ENCODE measurements around the gene GABRG3. TPM values are rescaled to one million over a fixed set of nuclear protein-coding genes. Genes with fewer than 3 reads are reported as not detected.

The GABRG3 gene
- total and polyA plus RNA-seq, 2 donors from 2014 or later: not detected

DNA sequence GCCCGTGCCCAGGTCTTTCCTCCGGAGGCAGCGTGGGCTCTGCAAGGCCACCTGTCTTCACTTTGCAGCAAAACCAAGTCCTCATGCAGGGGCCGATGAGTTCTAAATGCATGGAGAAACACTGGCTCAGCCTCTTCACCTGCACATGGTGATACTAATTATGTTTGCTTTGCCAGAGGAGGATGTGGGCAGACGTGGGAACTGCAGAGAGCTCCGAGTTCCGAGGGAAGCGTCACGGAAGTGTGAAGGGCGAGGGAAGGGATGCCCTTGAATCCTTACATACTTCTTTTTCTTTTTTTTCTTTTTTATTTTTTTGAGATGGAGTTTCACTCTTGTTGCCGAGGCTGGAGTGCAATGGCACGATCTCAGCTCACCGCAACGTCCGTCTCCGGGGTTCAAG lies 74.8 kb downstream of the GABRG3 start:
- TF ChIP-seq, protein P1, sequence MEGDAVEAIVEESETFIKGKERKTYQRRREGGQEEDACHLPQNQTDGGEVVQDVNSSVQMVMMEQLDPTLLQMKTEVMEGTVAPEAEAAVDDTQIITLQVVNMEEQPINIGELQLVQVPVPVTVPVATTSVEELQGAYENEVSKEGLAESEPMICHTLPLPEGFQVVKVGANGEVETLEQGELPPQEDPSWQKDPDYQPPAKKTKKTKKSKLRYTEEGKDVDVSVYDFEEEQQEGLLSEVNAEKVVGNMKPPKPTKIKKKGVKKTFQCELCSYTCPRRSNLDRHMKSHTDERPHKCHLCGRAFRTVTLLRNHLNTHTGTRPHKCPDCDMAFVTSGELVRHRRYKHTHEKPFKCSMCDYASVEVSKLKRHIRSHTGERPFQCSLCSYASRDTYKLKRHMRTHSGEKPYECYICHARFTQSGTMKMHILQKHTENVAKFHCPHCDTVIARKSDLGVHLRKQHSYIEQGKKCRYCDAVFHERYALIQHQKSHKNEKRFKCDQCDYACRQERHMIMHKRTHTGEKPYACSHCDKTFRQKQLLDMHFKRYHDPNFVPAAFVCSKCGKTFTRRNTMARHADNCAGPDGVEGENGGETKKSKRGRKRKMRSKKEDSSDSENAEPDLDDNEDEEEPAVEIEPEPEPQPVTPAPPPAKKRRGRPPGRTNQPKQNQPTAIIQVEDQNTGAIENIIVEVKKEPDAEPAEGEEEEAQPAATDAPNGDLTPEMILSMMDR (IDR thresholded peaks at IDR 0.05; ENCODE audit: borderline replicate concordance, extremely low read depth, insufficient read depth): no peak
- intact Hi-C loops (cut with DNase I): no loop called here

DNA sequence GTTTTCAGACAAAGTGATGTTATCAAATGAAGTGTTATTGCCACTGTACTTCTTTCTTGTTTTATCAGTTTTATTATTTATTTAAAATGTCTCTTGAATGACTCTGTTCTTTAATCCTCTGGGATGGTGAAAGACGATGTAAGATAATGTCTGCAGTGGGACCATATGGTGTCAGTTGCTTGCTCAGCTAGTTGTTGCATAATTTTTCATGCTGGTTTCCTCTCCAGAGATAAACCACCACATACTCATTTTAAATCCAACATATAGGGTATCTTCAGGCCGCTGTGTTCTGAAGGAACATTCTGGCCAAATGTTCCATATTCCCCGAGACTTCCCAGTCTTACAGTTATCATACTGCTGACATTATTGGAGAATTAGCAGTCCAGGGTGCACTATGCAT lies 75.9 kb downstream of the GABRG3 start:
- FAIRE-seq (no peak), DNase-seq (no peak)
- Histone ChIP-seq H3K27me3 (ENCODE audit: control insufficient read depth, insufficient read depth, low read length) (no peaks in the 10 kb centered on the region), H3K4me1 (ENCODE audit: control insufficient read depth in 2 of 3, insufficient read depth in 2 of 3, low read depth in 1 of 3, low read length in 3 of 3) (no peaks in the 10 kb centered on the region), H3K9ac (ENCODE audit: low read length in 3 of 3) (no peak overlapping the region), H3K9me3 (ENCODE audit: control insufficient read depth in 2 of 3, insufficient read depth in 1 of 3, low read length in 3 of 3) (no peaks in the 10 kb centered on the region), H3K4me3 (ENCODE audit: low read length in 3 of 3) (no peak overlapping the region), H3K27ac (ENCODE audit: low read depth in 2 of 2, low read length in 2 of 2) (no peak overlapping the region), H3K36me3 (ENCODE audit: control insufficient read depth in 2 of 3, insufficient read depth in 3 of 3, low read length in 3 of 3) (no peaks in the 10 kb centered on the region)
- intact Hi-C loops (cut with DNase I): no loop called here
- TF ChIP-seq, protein P1 (IDR thresholded peaks at IDR 0.05; ENCODE audit: borderline replicate concordance, extremely low read depth, insufficient read depth): no peak

More for the DNA sequence above, 74.8 kb downstream of the GABRG3 start:
- DNase-seq: no peak
- H3K4me3 ChIP-seq (ENCODE audit: low read length in 3 of 3): no peak overlapping the region
- H3K4me1 ChIP-seq (ENCODE audit: control insufficient read depth in 2 of 3, insufficient read depth in 2 of 3, low read depth in 1 of 3, low read length in 3 of 3): no peaks in the 10 kb centered on the region
- H3K9ac ChIP-seq (ENCODE audit: low read length in 3 of 3): no peak overlapping the region
- no peak overlapping the region for H3K27ac ChIP-seq (ENCODE audit: low read depth in 2 of 2, low read length in 2 of 2)
- no peaks in the 10 kb centered on the region for H3K36me3 ChIP-seq (ENCODE audit: control insufficient read depth in 2 of 3, insufficient read depth in 3 of 3, low read length in 3 of 3)
- H3K9me3 ChIP-seq (ENCODE audit: control insufficient read depth in 2 of 3, insufficient read depth in 1 of 3, low read length in 3 of 3): no peaks in the 10 kb centered on the region
- no peak for FAIRE-seq
- no peaks in the 10 kb centered on the region for H3K27me3 ChIP-seq (ENCODE audit: control insufficient read depth, insufficient read depth, low read length)

DNA sequence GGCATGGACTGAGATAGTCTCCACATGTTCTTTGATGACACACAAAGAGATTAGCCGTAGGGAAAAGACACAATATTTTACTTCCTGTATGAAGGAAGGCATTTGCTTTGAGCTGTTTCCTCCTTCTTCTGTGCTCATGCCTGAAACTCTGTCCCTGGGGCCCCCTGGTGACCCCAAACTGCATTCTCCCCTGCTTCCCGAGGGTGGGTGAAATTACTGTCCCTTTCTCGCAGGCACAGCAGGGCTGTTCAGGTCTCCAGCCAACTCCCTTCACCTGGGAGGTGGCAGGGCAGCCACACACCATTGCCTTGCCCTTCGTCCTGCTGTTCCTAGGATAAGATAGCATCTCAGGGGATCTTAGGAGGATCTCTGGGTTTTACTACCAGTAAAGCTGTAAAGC lies 79.2 kb downstream of the GABRG3 start:
- Histone ChIP-seq H3K27ac (ENCODE audit: low read depth in 2 of 2, low read length in 2 of 2) (no peak overlapping the region), H3K9me3 (ENCODE audit: control insufficient read depth in 2 of 3, insufficient read depth in 1 of 3, low read length in 3 of 3) (no peaks in the 10 kb centered on the region), H3K4me1 (ENCODE audit: control insufficient read depth in 2 of 3, insufficient read depth in 2 of 3, low read depth in 1 of 3, low read length in 3 of 3) (no peaks in the 10 kb centered on the region), H3K27me3 (ENCODE audit: control insufficient read depth, insufficient read depth, low read length) (no peaks in the 10 kb centered on the region), H3K36me3 (ENCODE audit: control insufficient read depth in 2 of 3, insufficient read depth in 3 of 3, low read length in 3 of 3) (no peaks in the 10 kb centered on the region), H3K9ac (ENCODE audit: low read length in 3 of 3) (no peak overlapping the region), H3K4me3 (ENCODE audit: low read length in 3 of 3) (no peak overlapping the region)
- intact Hi-C loops (cut with DNase I): no loop called here
- FAIRE-seq: no peak
- TF ChIP-seq, protein P1 (IDR thresholded peaks at IDR 0.05; ENCODE audit: borderline replicate concordance, extremely low read depth, insufficient read depth): no peak
- DNase-seq: no peak

DNA sequence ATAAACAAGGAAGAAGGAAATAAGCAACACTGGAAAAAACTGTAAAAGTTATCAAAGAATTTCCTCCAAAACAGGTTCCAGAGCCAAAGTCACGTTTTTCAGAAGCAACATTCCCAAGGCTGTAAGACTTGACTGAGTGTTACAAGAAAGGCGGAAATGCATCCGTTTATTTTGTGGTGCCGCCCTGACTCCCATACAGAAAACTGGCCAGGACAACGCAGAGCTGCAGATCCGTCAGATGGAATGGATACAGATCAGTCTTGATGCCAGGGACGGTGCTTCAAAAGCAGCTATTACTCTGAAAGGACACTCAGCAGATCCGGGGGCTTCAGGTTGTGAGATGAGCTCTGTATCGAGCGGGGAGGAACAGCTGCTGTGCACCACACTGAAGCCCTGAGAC lies 83.4 kb downstream of the GABRG3 start:
- no peak overlapping the region for H3K4me3 ChIP-seq (ENCODE audit: low read length in 3 of 3)
- TF ChIP-seq, protein P1 (IDR thresholded peaks at IDR 0.05; ENCODE audit: borderline replicate concordance, extremely low read depth, insufficient read depth): no peak
- no peak for FAIRE-seq
- intact Hi-C loops (cut with DNase I): no loop called here
- no peaks in the 10 kb centered on the region for H3K9me3 ChIP-seq (ENCODE audit: control insufficient read depth in 2 of 3, insufficient read depth in 1 of 3, low read length in 3 of 3)
- H3K27me3 ChIP-seq (ENCODE audit: control insufficient read depth, insufficient read depth, low read length): no peaks in the 10 kb centered on the region
- H3K9ac ChIP-seq (ENCODE audit: low read length in 3 of 3): no peak overlapping the region
- H3K4me1 ChIP-seq (ENCODE audit: control insufficient read depth in 2 of 3, insufficient read depth in 2 of 3, low read depth in 1 of 3, low read length in 3 of 3): no peaks in the 10 kb centered on the region
- no peak overlapping the region for H3K27ac ChIP-seq (ENCODE audit: low read depth in 2 of 2, low read length in 2 of 2)
- no peak for DNase-seq
- H3K36me3 ChIP-seq (ENCODE audit: control insufficient read depth in 2 of 3, insufficient read depth in 3 of 3, low read length in 3 of 3): no peaks in the 10 kb centered on the region
